GM12872 (cell line): ENCODE results near the gene BRCC3.

ENCODE experiments used
- CTCF ChIP-seq: IDR thresholded peaks from 3 replicates; pipeline ENCODE4 v1.5.1; 2011; ENCODE audit warnings: low read depth, mild to moderate bottlenecking, low read length, moderate library complexity; ENCODE audit not compliant: insufficient read depth

BRCC3 gene

GRCh38 chrX:155028129-155028528, 43.2 kb upstream of the BRCC3 start:
- TF ChIP-seq CTCF = no peak

- no peak for TF ChIP-seq CTCF
Measured at GRCh38 chrX:155028877-155029291, 42.4 kb upstream of the BRCC3 start.

GRCh38 chrX:155031657-155032056, 39.7 kb upstream of the BRCC3 start:
- no peak for TF ChIP-seq CTCF

- TF ChIP-seq CTCF = no peak
Measured at GRCh38 chrX:155035688-155036087, 35.6 kb upstream of the BRCC3 start.

- no peak for TF ChIP-seq CTCF
Measured at GRCh38 chrX:155046129-155046810, 25.0 kb upstream of the BRCC3 start.

GRCh38 chrX:155046811-155047528, 24.3 kb upstream of the BRCC3 start:
- TF ChIP-seq CTCF = no peak

- TF ChIP-seq CTCF = peak; percentile 69
Measured at GRCh38 chrX:155048977-155049619, 22.2 kb upstream of the BRCC3 start.
